GM13977 (cell line): ENCODE data around the gene HS6ST1.

Experiments used
- DNase-seq: peaks from one replicate; pipeline ENCODE4 v3.0.0; 2012; ENCODE audit warnings: low spot score
- in situ Hi-C: fragments of 300-500 bp; cut with MboI; formaldehyde crosslinking; loops from one replicate; pipeline ENCODE4 v1.12.0; 2022; ENCODE audit warnings: low sequenced_read_pairs, low pct_unique_long_range_greater_than_20kb, mixed read lengths, inconsistent platforms; ENCODE audit not compliant: unreplicated experiment
- TF ChIP-seq, protein P1 (sequence below): IDR thresholded peaks from 2 replicates; pipeline ENCODE4 v1.5.1; 2012; ENCODE audit warnings: mild to moderate bottlenecking, control low read depth; ENCODE audit not compliant: insufficient read depth; ENCODE audit errors: extremely low read depth, missing control alignments

HS6ST1 gene

GRCh38 chr2:128343459-128343858 is 24.8 kb upstream of the HS6ST1 start:
- TF ChIP-seq, protein P1, sequence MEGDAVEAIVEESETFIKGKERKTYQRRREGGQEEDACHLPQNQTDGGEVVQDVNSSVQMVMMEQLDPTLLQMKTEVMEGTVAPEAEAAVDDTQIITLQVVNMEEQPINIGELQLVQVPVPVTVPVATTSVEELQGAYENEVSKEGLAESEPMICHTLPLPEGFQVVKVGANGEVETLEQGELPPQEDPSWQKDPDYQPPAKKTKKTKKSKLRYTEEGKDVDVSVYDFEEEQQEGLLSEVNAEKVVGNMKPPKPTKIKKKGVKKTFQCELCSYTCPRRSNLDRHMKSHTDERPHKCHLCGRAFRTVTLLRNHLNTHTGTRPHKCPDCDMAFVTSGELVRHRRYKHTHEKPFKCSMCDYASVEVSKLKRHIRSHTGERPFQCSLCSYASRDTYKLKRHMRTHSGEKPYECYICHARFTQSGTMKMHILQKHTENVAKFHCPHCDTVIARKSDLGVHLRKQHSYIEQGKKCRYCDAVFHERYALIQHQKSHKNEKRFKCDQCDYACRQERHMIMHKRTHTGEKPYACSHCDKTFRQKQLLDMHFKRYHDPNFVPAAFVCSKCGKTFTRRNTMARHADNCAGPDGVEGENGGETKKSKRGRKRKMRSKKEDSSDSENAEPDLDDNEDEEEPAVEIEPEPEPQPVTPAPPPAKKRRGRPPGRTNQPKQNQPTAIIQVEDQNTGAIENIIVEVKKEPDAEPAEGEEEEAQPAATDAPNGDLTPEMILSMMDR: no peak
- no peak for DNase-seq
- in situ Hi-C loops: no loop called here

- TF ChIP-seq, protein P1: no peak
Measured at GRCh38 chr2:128342550-128342949, 23.9 kb upstream of the HS6ST1 start.

DNA sequence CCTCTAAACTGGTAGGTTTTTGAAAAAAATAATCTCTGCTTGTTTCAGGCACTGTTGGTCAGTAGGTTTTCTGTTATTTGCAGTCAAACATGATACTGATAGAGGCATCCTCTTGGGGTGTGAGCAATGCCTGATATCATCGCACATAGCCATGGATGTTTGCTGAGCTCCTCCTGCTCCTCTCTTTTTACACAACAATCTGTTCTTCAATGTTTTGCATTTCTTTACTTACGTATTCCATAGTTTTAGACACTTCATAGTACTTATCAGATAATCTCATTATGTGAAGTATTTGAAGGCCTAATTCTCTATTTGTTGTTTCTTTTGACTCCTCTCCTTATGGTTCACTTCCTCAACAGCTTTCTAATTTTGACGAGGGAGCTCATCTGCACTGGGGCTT is 23.0 kb upstream of the HS6ST1 start:
- TF ChIP-seq, protein P1: no peak
- no peak for DNase-seq

More at GRCh38 chr2:128342550-128342949, 23.9 kb upstream of the HS6ST1 start:
- in situ Hi-C loops: no loop called here
- DNase-seq: no peak

GRCh38 chr2:128332091-128332634 is 13.5 kb upstream of the HS6ST1 start:
- DNase-seq: no peak
- TF ChIP-seq, protein P1: no peak
- in situ Hi-C loops: no loop called here

More for the DNA sequence above, 23.0 kb upstream of the HS6ST1 start:
- in situ Hi-C loops: no loop called here

DNA sequence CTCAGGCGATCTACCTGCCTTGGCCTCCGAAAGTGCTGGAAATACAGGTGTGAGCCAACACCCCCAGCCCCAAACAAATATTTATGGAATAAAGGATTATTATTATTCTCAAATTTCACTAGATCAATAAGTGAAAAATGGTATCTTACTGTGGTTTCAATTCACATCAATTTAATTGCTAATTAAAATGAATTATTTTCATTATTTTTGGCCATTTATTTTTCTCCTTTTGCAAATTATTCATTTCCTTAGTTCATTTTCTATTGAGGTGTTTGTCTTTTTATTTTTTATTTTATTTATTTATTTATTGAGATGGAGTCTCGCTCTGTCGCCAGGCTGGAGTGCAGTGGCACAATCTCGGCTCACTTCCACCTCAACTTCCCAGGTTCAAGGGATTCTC is 11.9 kb upstream of the HS6ST1 start:
- TF ChIP-seq, protein P1: no peak
- in situ Hi-C loops: no loop called here
- no peak for DNase-seq

- in situ Hi-C loops: no loop called here
- TF ChIP-seq, protein P1: no peak
- DNase-seq: no peak
Measured at GRCh38 chr2:128329607-128330006, 10.9 kb upstream of the HS6ST1 start.
